GM12872 (cell line): ENCODE measurements around the gene RBCK1.

Source experiments
- CTCF ChIP-seq: IDR thresholded peaks from 3 replicates; pipeline ENCODE4 v1.5.1; 2011; ENCODE audit warnings: low read depth, mild to moderate bottlenecking, low read length, moderate library complexity; ENCODE audit not compliant: insufficient read depth

The RBCK1 gene

GRCh38 chr20:366041-366718 lies 41.9 kb upstream of the RBCK1 start:
- no peak for TF ChIP-seq CTCF

- TF ChIP-seq CTCF = no peak
These were observed 41.2 kb upstream of the RBCK1 start for GRCh38 chr20:366719-367485.

- no peak for TF ChIP-seq CTCF
These were observed 40.6 kb upstream of the RBCK1 start for GRCh38 chr20:367486-367887.

- no peak for TF ChIP-seq CTCF
These were observed 39.2 kb upstream of the RBCK1 start for GRCh38 chr20:368915-369314.

- TF ChIP-seq CTCF = no peak
These were observed 37.9 kb upstream of the RBCK1 start for GRCh38 chr20:370151-370600.

GRCh38 chr20:370977-371754 lies 36.9 kb upstream of the RBCK1 start:
- TF ChIP-seq CTCF = no peak
